GM20000 (cell line): ENCODE measurements around the gene GPR31.

Source experiments
- DNase-seq: peaks from one replicate; pipeline ENCODE4 v3.0.0; 2012; ENCODE audit warnings: low spot score
- CTCF ChIP-seq: IDR thresholded peaks from 2 replicates; pipeline ENCODE4 v1.5.1; 2012; ENCODE audit warnings: mild to moderate bottlenecking, control low read depth; ENCODE audit errors: extremely low read depth, missing control alignments

The GPR31 gene

DNA sequence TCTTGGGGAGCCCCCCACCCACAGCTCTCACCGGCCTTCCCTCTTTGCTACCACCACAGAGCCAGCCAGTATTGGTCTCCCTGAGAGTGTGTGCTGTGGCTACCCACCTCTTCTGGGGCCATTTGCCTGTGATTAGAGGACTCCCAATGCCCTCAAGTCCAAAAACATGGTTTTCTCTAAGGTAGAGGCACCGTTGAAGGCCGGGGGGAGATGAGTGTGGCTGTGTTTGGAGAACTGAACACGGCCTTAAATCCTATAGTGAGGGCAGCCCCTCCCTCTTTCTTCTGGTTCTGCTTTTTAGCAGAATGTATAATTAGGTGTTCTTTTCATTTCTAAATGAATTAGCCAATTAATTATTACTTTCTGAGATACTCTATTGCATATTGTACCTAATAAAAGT lies 32.4 kb downstream of the GPR31 start:
- TF ChIP-seq CTCF = no peak
- no peak for DNase-seq

GRCh38 chr6:167124753-167125152 lies 33.0 kb downstream of the GPR31 start:
- DNase-seq = no peak
- no peak for TF ChIP-seq CTCF

- no peak for TF ChIP-seq CTCF
- no peak for DNase-seq
Observed at GRCh38 chr6:167122827-167123657, 34.7 kb downstream of the GPR31 start, which contains the start of gene CCR6. Gene CCR6, plus strand, starts transcription at chr6:167123096. Its CDS starts 13,039 bp downstream, at chr6:167136135.

- no peak for TF ChIP-seq CTCF
- no peak for DNase-seq
Observed at GRCh38 chr6:167122041-167122826, 35.5 kb downstream of the GPR31 start.

DNA sequence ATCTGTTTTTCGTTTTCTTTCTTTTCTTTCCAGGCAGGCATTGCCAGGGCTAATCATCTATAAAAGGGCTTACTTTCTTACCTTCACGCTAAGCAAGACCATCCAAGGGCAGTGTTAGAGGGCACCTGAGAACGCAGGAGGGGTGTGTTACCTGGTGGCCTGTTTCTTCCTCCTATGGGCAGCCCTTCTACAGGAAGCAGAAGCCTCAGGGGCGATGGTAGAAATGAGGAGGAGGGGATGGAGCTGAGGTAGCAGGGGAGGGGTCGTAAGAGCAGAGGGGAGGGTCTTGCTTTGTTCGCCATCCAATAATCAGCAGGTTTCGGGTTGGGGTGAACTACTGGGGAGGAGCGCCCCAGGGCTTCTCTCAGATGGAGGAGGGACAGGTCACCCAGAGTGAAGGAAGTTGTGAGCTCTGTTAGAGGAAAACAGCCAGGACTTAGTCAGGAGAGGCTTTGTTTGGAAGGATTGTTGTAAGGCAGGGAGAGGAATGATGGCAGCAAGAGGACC lies 36.4 kb downstream of the GPR31 start:
- no peak for DNase-seq
- no peak for TF ChIP-seq CTCF

- no peak for DNase-seq
- no peak for TF ChIP-seq CTCF
Observed at GRCh38 chr6:167120583-167120903, 37.2 kb downstream of the GPR31 start.
